GM18517 (cell line): ENCODE measurements around the gene FNIP1.
"Not testable (repeated sequence)": the region's sequence is repeated elsewhere in the genome, so short reads cannot be mapped to it uniquely, and the experiment has no call there.

Experiments
- ATAC-seq: cut with Tn5 transposase; IDR thresholded peaks from one replicate; pipeline ENCODE4 v1.9.1; 2021; ENCODE audit warnings: mild to moderate bottlenecking, moderate library complexity; ENCODE audit not compliant: unreplicated experiment

The FNIP1 gene

GRCh38 chr5:131693894-131694293 lies 102.9 kb downstream of the FNIP1 start:
- ATAC-seq, result no peak

GRCh38 chr5:131685516-131686171 lies 111.2 kb downstream of the FNIP1 start:
- no peak for ATAC-seq

DNA sequence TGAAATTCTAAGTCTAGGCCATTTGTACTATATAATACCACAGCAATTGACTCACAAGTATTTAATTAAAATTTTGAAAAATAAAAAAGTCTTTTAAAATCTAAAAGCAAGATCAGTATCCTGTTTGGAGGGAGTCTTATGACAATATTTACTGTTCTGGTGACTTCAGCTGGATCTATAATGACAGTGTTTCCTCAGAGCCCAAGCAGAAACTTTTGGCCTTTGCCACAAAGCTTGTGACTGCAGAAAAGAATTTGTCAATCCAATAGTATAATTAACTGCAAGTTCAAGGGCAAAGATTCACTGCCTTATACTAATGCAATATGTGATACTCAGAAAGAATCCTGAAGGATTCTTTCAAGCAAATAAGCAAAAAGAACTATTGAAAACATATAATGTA lies 112.2 kb downstream of the FNIP1 start:
- ATAC-seq, result no peak

DNA sequence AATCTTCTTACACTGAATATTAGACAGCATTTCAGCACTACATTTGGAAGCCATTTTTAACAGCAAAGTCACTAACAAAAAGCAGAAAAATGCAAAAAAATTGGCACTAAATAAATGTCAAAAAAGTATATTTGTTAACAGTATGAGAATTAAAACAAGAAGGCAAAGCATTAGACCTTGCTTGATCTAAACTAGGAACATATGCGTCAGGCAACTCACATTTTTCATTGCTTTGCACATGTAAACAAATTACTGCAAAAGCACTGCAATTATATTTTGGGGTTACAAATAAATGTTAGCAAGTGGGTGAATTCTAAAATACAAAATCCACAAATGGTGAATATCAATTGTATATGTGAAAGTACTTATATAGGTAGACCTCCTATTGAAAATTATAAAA lies 112.8 kb downstream of the FNIP1 start:
- ATAC-seq, result no peak

- no peak for ATAC-seq
Measured at GRCh38 chr5:131682826-131683225, 114.0 kb downstream of the FNIP1 start.

DNA sequence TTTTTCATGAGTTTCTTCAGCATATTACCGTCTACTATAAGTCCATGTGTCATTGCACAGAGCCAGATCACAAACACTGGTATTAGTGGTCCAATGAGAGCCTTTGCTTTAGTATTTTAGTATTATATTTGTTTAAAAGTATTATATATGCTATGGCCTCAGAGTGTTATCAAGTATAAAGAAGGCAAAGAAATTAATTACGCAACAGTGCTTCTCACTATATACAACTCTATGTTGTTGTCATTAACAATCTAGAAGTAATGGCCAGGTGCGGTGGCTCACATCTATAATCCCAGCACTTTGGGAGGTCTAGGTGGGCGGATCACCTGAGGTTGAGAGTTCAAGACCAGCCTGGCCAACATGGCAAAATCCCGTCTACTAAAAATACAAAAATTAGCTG lies 114.6 kb downstream of the FNIP1 start:
- ATAC-seq, result no peak

- ATAC-seq, result no peak
Measured at GRCh38 chr5:131679911-131680310, 116.9 kb downstream of the FNIP1 start.

GRCh38 chr5:131678273-131678672 lies 118.5 kb downstream of the FNIP1 start:
- ATAC-seq, result not testable (repeated sequence)

GRCh38 chr5:131677115-131677514 lies 119.7 kb downstream of the FNIP1 start:
- no peak for ATAC-seq

DNA sequence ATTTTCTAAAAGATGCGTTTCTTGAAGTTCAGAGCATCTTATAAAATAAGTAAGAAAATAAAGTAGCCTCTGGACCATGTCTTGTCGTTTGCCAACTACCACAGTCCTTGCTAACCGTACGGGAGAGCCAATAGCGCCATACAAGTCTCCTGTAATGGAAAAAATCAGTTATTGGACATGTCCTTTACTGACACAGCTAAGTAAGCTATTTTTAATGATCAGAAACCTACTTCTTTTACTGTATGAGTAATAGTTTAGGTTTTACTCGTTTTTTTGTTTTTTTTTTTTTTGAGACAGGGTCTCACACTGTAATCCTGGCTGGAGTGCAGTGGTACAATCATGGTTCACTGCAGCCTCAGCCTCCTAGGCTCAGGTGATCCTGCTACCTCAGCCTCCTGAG lies 124.0 kb downstream of the FNIP1 start:
- no peak for ATAC-seq

GRCh38 chr5:131671994-131672655 lies 124.7 kb downstream of the FNIP1 start:
- no peak for ATAC-seq

DNA sequence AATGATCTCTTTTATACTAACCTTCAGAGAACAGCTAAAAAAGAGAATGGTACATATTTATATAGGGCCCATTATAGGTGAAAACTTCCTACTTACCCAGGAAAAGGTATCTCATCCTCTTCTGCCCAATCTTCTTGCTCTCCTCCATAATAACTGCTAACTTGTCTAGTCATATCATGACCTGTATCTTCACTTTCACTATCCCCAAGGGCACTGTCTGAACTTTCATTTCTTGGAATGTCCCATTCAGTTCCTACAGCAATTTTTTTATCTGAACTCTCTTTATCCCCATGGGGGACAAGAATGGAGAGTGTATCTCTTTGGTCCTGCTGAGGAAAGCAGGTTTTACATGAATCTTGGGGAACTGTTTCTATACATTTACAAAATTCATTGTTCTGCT lies 125.4 kb downstream of the FNIP1 start:
- no peak for ATAC-seq

- ATAC-seq, result no peak
Measured at GRCh38 chr5:131664929-131665328, 131.9 kb downstream of the FNIP1 start.

DNA sequence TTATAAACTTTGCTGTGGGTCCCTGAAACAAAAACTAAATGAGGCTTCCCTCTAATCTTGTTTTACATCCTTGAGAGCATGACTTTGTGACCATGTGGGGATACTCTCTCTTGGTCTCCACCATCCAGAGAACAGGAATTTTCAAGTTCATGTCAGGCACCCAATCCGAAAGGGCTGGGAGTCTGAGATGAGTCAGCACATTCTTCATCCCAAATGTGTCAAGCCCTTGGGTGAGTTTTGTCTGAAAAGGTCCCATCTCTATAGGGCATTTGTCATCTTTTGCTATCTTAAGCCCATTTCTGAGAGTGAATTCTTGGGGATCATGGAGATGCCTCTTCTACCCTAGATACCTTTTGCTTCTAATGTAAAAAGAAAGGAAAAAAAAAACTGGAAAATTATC lies 134.9 kb downstream of the FNIP1 start:
- ATAC-seq, result no peak

DNA sequence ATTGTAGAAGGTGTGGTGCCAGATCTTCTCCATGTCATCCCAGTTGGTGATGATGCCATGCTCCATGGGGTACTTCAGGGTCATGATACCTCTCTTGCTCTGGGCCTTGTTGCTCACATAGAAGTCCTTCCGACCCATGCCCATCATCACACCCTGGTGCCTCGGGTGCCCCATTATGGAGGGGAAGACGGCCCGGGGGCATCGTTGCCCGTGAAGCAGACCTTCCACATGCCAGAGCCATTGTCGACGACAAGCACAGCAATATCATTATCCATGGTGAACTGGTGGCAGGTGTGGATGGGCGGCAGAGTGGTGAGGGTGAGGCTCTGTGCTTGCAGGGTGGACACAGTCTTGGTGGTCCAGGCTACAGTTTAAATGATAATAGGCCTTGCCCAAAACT lies 137.0 kb downstream of the FNIP1 start:
- no peak for ATAC-seq

- ATAC-seq, result no peak
Measured at GRCh38 chr5:131659290-131659689, 137.5 kb downstream of the FNIP1 start.

GRCh38 chr5:131654776-131655175 lies 142.0 kb downstream of the FNIP1 start:
- no peak for ATAC-seq

DNA sequence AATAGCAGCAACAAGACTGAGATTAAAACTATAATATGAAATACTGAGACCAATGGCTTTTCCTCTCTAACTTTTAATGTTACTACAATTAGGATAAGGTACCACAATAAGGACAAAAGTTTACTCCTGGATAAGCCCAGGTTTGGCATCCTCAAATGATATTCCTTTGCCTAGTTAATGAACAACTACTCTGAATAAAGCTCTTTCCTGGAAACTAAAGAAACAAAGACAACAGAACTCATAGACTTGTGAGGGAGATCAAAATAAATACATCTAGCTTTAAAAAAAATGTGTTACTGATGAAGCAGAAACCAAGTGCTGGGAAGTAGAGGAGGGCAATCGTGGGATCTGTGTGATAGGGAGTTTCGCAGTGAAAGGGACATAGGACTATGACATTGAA lies 142.5 kb downstream of the FNIP1 start:
- ATAC-seq, result no peak

DNA sequence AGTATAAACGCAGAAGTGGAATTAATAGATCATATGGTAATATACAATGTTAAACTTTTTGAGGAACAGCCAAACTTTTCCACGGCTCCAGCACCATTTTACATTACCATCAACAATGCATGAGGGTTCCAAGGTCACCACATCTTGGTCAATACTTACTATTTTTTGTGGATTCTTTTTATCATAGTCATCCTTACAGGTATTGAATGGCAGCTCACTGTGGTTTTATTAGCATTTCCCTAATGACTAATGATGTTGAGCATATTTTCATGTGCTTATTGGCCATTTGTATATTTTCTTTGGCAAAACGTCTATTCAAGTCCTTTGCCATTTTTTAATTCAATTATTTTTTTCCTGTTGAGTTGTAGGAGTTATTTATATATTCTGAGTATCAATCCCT lies 147.7 kb downstream of the FNIP1 start:
- no peak for ATAC-seq

- peak; percentile 73 for ATAC-seq
Measured at GRCh38 chr5:131647048-131647769, 149.6 kb downstream of the FNIP1 start.

DNA sequence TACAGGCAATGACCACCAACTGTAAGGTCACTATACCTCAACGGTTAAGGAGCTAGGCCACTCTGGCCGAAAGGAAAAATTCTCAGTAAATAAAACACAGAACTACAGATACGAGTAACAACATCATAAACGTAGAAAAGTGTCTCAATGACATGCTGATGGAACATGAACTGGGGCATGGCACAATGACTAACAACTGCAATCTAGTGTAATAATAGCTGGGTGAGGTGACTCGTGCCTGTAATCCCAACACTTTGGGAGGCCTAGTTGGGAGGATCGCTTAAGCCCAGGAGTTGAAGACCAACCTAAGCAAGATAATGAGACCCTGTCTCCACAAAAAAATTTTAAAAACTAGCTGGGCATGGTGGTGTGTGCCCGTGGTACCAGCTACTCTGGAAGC lies 152.0 kb downstream of the FNIP1 start:
- no peak for ATAC-seq

GRCh38 chr5:131644370-131644769 lies 152.4 kb downstream of the FNIP1 start:
- no peak for ATAC-seq
